ENCODE data around the gene TSPAN5. TPM values are rescaled to one million over a fixed set of nuclear protein-coding genes. Genes with fewer than 3 reads are reported as not detected.
A peak's percentile ranks its signal among the peaks of the same experiment; 100 is the strongest.
"Not testable (repeated sequence)": the region's sequence is repeated elsewhere in the genome, so short reads cannot be mapped to it uniquely, and the experiment has no call there.

TSPAN5 gene
- total RNA-seq, 2 experiments from 2014 or later, result 1.8 to 2.8 TPM

GRCh38 chr4:98467627-98468072 is 190.8 kb downstream of the TSPAN5 start:
- Histone ChIP-seq H3K4me1 (ENCODE audit: insufficient read depth, low read length) (peaks cover 18% of the 10 kb centered on the region), H3K36me3 (ENCODE audit: insufficient read depth, low read length) (peaks cover 3% of the 10 kb centered on the region), H3K27ac (ENCODE audit: low read depth in 1 of 2, low read length in 2 of 2) (no peak overlapping the region), H3K9me3 (ENCODE audit: control insufficient read depth in 1 of 2, insufficient read depth in 1 of 2, low read length in 2 of 2) (no peaks in the 10 kb centered on the region), H3K4me3 (ENCODE audit: low read length) (peak overlapping the region; percentile 32), H3K27me3 (ENCODE audit: control insufficient read depth in 1 of 2, insufficient read depth in 2 of 2, low read length in 2 of 2) (no peaks in the 10 kb centered on the region)
- ATAC-seq (ENCODE audit: poor library complexity), result peak; percentile 97
- no peak overlapping the region for H3K27ac Mint-ChIP-seq
- TF ChIP-seq CTCF (IDR thresholded peaks at IDR 0.05), result peak; percentile 84
- peak; percentile 48 to 84 (median 62) for DNase-seq
- H3K27me3 Mint-ChIP-seq, result no peaks in the 10 kb centered on the region
- CTCF ChIA-PET, result interaction anchor here (0.6 to 1.7 kb wide), 10 partner anchors 9 to 588 kb away, joined by 3 to 14 read pairs (median 4); partner anchors contain the start of genes EIF4E and METAP1
- peaks cover 18% of the 10 kb centered on the region for H3K36me3 Mint-ChIP-seq (ENCODE audit: low read depth)
- peaks cover 24% of the 10 kb centered on the region for H3K4me1 Mint-ChIP-seq (ENCODE audit: low read depth)
- intact Hi-C loops (cut with DNase I, micrococcal nuclease), result loop anchor here (1.0 to 5.0 kb wide), 9 partner anchors 361 to 995 kb away; partner anchors contain the start of genes EIF4E (in 1 of the 2) and METAP1 (in 1 of the 2)
- H3K9me3 Mint-ChIP-seq, result no peaks in the 10 kb centered on the region
- peak overlapping the region; percentile 59 for H3K4me3 Mint-ChIP-seq
- POLR2A ChIA-PET, result interaction anchor here (0.7 to 1.3 kb wide), 6 partner anchors 9 to 589 kb away, joined by 3 to 9 read pairs (median 5); partner anchors contain the start of gene METAP1

GRCh38 chr4:98466868-98467599 is 191.4 kb downstream of the TSPAN5 start:
- H3K9me3 Mint-ChIP-seq, result no peaks in the 10 kb centered on the region
- no peak overlapping the region for H3K4me3 Mint-ChIP-seq
- no peak for ATAC-seq (ENCODE audit: poor library complexity)
- Histone ChIP-seq H3K4me1 (ENCODE audit: insufficient read depth, low read length) (peaks cover 18% of the 10 kb centered on the region), H3K4me3 (ENCODE audit: low read length) (no peak overlapping the region), H3K27me3 (ENCODE audit: control insufficient read depth in 1 of 2, insufficient read depth in 2 of 2, low read length in 2 of 2) (no peaks in the 10 kb centered on the region), H3K9me3 (ENCODE audit: control insufficient read depth in 1 of 2, insufficient read depth in 1 of 2, low read length in 2 of 2) (no peaks in the 10 kb centered on the region), H3K36me3 (ENCODE audit: insufficient read depth, low read length) (peaks cover 2% of the 10 kb centered on the region), H3K27ac (ENCODE audit: low read depth in 1 of 2, low read length in 2 of 2) (no peak overlapping the region)
- H3K4me1 Mint-ChIP-seq (ENCODE audit: low read depth), result peaks cover 24% of the 10 kb centered on the region
- CTCF ChIA-PET, result interaction anchor here (0.7 to 1.7 kb wide), 7 partner anchors 8 to 589 kb away, joined by 3 to 14 read pairs (median 4); partner anchors contain the start of genes EIF4E and METAP1
- H3K27me3 Mint-ChIP-seq, result no peaks in the 10 kb centered on the region
- no peak overlapping the region for H3K27ac Mint-ChIP-seq
- intact Hi-C loops (cut with DNase I, micrococcal nuclease), result loop anchor here (1.0 to 5.0 kb wide), 9 partner anchors 361 to 996 kb away; partner anchors contain the start of genes EIF4E (in 1 of the 2) and METAP1 (in 1 of the 2)
- no peak for DNase-seq
- POLR2A ChIA-PET, result interaction anchor here (0.7 to 1.3 kb wide), 5 partner anchors 10 to 589 kb away, joined by 3 to 9 read pairs (median 5); partner anchors contain the start of gene METAP1
- peaks cover 11% of the 10 kb centered on the region for H3K36me3 Mint-ChIP-seq (ENCODE audit: low read depth)
- TF ChIP-seq CTCF (IDR thresholded peaks at IDR 0.05), result no peak

- H3K27ac ChIP-seq (ENCODE audit: low read depth in 1 of 2, low read length in 2 of 2), result no peak overlapping the region
- no peak for TF ChIP-seq CTCF (IDR thresholded peaks at IDR 0.05)
- Mint-ChIP-seq H3K9me3 (no peaks in the 10 kb centered on the region), H3K4me1 (ENCODE audit: low read depth) (peaks cover 2% of the 10 kb centered on the region), H3K4me3 (no peak overlapping the region), H3K27me3 (no peaks in the 10 kb centered on the region), H3K27ac (no peak overlapping the region), H3K36me3 (ENCODE audit: low read depth) (no peaks in the 10 kb centered on the region)
- CTCF ChIA-PET, result no interaction called here
- peaks cover 4% of the 10 kb centered on the region for H3K4me1 ChIP-seq (ENCODE audit: insufficient read depth, low read length)
- POLR2A ChIA-PET, result no interaction called here
- H3K27me3 ChIP-seq (ENCODE audit: control insufficient read depth in 1 of 2, insufficient read depth in 2 of 2, low read length in 2 of 2), result no peaks in the 10 kb centered on the region
- no peak for ATAC-seq (ENCODE audit: poor library complexity)
- no peak for DNase-seq
- H3K9me3 ChIP-seq (ENCODE audit: control insufficient read depth in 1 of 2, insufficient read depth in 1 of 2, low read length in 2 of 2), result no peaks in the 10 kb centered on the region
- H3K4me3 ChIP-seq (ENCODE audit: low read length), result no peak overlapping the region
- intact Hi-C loops (cut with DNase I, micrococcal nuclease), result no loop called here
- no peaks in the 10 kb centered on the region for H3K36me3 ChIP-seq (ENCODE audit: insufficient read depth, low read length)
Observed at GRCh38 chr4:98462487-98462886, 195.9 kb downstream of the TSPAN5 start.

GRCh38 chr4:98461121-98461865 is 197.1 kb downstream of the TSPAN5 start:
- DNase-seq; H3K36me3 ChIP-seq (ENCODE audit: insufficient read depth, low read length); H3K9me3 ChIP-seq (ENCODE audit: control insufficient read depth in 1 of 2, insufficient read depth in 1 of 2, low read length in 2 of 2); H3K36me3 Mint-ChIP-seq (ENCODE audit: low read depth); POLR2A ChIA-PET; CTCF ChIA-PET; H3K4me3 ChIP-seq (ENCODE audit: low read length); H3K4me1 ChIP-seq (ENCODE audit: insufficient read depth, low read length); H3K27ac ChIP-seq (ENCODE audit: low read depth in 1 of 2, low read length in 2 of 2); H3K27ac Mint-ChIP-seq; H3K4me3 Mint-ChIP-seq; H3K4me1 Mint-ChIP-seq (ENCODE audit: low read depth); H3K9me3 Mint-ChIP-seq; ATAC-seq (ENCODE audit: poor library complexity); intact Hi-C loops (cut with DNase I, micrococcal nuclease); H3K27me3 Mint-ChIP-seq; H3K27me3 ChIP-seq (ENCODE audit: control insufficient read depth in 1 of 2, insufficient read depth in 2 of 2, low read length in 2 of 2): not testable (repeated sequence)
